Measurements from ENCODE around the gene RSPH1.

RSPH1 gene

DNA sequence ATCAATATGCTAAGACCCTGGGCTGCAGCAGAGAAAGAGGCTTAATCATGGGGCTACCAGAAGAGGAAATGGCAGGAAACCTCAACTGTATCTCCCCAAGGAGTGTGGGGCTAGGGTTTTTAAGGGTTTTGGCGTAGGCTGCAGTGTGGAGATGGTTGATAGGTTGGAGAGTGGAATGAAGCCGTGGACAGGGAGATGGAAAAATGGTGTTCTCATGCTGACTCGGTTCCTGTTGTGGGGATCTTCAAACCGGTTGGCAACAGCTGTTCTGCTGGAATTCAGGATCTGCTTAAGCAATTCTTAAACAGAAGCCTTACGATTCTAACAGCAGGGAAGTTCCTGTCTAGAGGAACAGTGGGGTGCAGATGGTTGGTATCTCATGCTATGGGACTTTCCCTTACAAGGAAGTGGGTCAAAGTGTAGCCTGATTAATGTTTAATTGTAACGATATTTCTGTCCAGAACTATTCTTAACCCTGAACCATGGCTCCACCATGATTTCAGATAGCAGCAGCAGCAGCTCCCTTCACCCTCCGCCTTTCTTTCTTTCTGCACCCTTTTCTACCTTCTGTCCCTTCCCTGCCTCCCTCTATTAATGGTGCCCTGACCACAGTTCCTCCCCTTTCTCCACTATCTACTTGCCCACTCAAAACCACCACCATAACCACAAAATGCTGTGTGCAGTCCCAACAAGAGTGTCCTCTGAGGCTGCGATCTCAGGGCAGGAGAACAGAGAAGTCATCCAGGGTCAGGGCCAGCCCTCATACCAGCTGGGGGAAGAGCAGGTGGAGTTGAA, 30.8 kb downstream of the RSPH1 start:
- no peak overlapping the region for H3K4me3 ChIP-seq (replicated peaks; ENCODE audit: low read depth, low read length)
- TF ChIP-seq, protein P1, sequence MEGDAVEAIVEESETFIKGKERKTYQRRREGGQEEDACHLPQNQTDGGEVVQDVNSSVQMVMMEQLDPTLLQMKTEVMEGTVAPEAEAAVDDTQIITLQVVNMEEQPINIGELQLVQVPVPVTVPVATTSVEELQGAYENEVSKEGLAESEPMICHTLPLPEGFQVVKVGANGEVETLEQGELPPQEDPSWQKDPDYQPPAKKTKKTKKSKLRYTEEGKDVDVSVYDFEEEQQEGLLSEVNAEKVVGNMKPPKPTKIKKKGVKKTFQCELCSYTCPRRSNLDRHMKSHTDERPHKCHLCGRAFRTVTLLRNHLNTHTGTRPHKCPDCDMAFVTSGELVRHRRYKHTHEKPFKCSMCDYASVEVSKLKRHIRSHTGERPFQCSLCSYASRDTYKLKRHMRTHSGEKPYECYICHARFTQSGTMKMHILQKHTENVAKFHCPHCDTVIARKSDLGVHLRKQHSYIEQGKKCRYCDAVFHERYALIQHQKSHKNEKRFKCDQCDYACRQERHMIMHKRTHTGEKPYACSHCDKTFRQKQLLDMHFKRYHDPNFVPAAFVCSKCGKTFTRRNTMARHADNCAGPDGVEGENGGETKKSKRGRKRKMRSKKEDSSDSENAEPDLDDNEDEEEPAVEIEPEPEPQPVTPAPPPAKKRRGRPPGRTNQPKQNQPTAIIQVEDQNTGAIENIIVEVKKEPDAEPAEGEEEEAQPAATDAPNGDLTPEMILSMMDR (IDR thresholded peaks at IDR 0.05; ENCODE audit: low read depth, low read length, missing control alignments), result no peak
- DNase-seq (ENCODE audit: extremely low read depth, low read depth), result no peak

DNA sequence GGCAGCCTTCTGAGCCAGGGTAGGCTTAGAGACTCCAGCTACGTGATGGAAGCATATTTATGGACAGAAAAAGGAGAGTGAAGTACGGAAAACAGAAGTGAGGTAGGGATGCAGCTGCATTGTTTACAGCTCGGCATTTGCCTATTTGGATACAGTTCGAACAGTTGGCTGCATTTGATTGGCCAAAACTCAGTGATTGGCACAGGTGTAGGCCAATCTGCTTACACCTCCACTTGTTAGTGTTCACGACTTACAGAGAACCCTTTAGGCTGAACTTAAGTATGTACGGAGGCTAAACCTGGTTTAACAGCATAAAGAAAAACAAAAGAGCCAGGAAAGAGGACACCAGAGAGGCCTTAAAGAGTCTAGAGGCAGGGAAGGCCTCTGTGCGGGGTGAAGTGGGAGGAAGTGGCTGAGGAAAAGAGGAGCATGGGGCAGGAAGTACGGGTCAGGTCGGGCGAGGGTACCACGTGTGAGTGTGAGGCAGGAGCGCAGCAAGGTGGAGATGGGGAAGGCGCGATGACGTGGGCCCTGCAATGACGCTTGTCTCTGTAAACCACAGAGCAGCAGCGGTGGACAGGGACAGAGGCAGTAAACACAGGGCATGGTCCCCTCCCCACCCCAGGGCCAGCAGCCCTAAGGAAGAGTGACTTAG, 32.0 kb downstream of the RSPH1 start:
- no peak for DNase-seq (ENCODE audit: extremely low read depth, low read depth)

DNA sequence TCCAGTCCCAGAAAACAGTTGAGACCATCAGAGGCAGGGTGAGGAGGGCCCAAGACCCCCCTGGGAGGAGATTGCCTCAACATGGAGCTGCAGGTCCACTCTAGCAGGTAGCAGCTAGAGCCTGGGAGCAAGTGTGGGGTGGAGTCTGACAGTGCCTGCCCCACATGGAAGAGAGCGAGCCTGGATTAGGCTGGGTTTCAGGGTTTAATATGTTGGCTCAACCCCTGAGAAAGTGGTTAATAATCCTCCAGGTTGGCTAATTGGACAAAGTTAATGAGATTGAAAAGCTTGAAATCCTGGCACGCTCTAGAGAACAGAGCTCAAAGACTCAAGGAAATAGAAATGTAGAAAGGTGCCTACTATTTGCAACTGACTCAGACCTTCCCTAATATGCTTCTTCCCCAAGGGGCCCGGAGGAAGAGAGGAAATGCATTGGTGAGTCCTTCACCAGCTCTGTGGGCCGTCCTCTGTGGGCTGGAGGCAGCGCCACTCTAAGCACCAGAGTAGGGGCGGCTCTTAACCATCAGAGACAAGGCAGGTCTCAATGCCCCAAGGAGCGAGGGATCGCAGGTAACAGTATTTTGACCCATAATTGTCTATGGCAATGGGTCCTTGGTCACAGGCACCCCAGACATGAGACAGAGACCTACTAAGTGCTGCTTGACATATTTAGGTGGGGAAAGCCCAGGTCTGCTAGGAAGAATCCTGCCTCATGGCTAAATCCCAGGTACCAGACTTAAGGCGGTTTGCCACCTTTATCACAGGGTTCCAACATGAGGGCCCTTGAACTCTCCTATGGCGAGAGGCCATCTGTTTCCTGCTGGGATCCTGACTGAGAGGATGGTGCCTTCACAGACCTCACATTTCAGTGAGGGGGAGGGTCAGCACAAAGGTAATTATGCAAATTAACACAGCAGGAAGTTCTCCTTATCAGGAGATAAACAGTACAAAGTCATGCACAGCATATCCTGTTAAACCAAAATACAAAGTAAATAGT, 33.8 kb downstream of the RSPH1 start:
- no peak for DNase-seq (ENCODE audit: extremely low read depth, low read depth)
- TF ChIP-seq, protein P1 (IDR thresholded peaks at IDR 0.05; ENCODE audit: low read depth, low read length, missing control alignments), result no peak
- H3K4me3 ChIP-seq (replicated peaks; ENCODE audit: low read depth, low read length), result no peak overlapping the region

More for the DNA sequence above, 32.0 kb downstream of the RSPH1 start:
- H3K4me3 ChIP-seq (replicated peaks; ENCODE audit: low read depth, low read length), result no peak overlapping the region
- TF ChIP-seq, protein P1 (IDR thresholded peaks at IDR 0.05; ENCODE audit: low read depth, low read length, missing control alignments), result no peak

DNA sequence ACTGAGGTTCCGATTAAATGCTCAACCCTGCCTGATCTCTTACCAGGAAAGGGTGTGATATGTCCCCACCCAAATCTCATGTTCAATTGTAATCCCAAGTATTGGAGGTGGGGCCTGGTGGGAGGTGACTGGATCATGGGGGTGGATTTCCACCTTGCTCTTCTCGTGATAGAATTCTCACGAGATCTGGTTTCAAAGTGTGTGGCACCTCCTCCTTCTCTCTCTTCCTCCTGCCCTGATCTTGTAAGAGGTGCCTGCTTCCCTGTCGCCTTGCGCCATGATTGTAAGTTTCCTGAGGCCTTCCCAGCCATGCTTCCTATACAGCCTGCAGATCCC, 34.9 kb downstream of the RSPH1 start:
- no peak overlapping the region for H3K4me3 ChIP-seq (replicated peaks; ENCODE audit: low read depth, low read length)
- TF ChIP-seq, protein P1 (IDR thresholded peaks at IDR 0.05; ENCODE audit: low read depth, low read length, missing control alignments), result no peak
- no peak for DNase-seq (ENCODE audit: extremely low read depth, low read depth)

DNA sequence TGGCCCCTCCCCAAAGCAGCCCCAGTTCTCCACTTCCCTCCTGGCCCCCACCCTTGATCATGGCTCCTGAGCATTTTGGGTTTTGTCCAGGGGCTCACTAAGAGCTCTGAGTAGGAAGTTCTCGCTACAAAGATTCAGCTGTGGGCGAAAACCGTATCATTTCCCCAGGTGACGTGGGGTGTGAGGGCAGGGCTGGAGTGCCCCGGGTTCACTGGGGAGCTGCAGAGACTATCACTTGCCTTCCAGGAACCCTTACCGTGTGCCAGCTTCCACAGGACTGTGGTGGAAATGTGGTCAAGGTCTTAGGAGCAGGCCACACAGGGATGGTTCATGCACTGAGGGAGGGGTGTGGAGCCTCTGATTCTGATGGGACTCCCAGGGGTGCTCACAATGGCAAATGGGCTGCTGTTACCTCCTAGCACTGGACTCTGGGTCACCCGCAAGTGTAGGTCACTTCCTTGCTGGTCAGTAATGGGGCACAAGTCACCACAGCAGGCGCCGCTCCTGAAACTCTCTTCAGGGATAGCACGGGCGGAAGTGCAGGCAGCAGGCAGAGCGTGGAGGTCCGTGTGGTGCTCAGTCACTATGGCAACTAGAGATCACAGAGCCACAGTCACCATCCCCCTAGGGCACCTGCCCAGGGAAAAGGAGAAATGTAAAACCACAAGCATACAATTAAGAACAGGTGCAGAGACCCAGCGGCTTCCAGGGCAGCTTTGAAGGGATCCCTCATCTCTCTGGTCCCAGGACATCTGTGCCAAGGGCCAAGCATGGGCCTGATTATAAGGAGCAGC, 35.4 kb downstream of the RSPH1 start:
- DNase-seq (ENCODE audit: extremely low read depth, low read depth), result no peak
- no peak overlapping the region for H3K4me3 ChIP-seq (replicated peaks; ENCODE audit: low read depth, low read length)
- TF ChIP-seq, protein P1 (IDR thresholded peaks at IDR 0.05; ENCODE audit: low read depth, low read length, missing control alignments), result no peak

Measured in HFF-Myc (cell line).